DND-41 (cell line): ENCODE measurements around the gene POU6F1.

Experiments used
- CTCF ChIP-seq: IDR thresholded peaks from 2 replicates; pipeline ENCODE4 v1.5.1; 2012; ENCODE audit warnings: borderline replicate concordance, low read length, moderate library complexity, mild to moderate bottlenecking; ENCODE audit not compliant: poor library complexity, severe bottlenecking; ENCODE audit errors: extremely low read depth
- EZH2 ChIP-seq: IDR thresholded peaks from 3 replicates; pipeline ENCODE4 v1.6.1; 2012; ENCODE audit warnings: borderline replicate concordance, low read depth, mild to moderate bottlenecking, moderate library complexity, low read length, inconsistent platforms; ENCODE audit not compliant: severe bottlenecking

DNA sequence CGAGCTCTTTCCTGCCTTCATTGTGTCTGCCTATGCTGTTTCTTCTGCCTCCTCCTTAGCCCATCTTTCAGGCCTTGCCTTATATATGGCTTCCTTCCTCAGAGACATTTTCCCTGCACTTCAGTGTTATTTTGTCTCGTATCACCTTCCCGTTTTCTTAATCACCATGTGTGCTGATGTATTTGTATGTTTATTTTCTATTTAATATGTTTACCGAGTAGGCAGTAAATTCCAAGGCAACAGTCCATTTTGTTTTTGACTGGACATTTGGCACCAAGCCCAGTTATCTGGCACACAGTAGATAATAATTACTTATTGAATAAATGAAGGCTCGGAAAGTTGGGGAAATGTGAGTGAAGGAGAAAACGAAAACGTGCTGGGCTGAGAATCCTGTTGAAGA is 4.6 kb upstream of the POU6F1 start:
- TF ChIP-seq CTCF (no peak), EZH2 (no peak)
